ENCODE results near the gene NSA2. TPM values are rescaled to one million over a fixed set of nuclear protein-coding genes. Genes with fewer than 3 reads are reported as not detected.

NSA2 gene
- total and polyA plus RNA-seq, 2 of the 13 experiments (the other 11 are each of a cell fraction or from before 2014, with no cell fraction given): 33.0 to 101 TPM

DNA sequence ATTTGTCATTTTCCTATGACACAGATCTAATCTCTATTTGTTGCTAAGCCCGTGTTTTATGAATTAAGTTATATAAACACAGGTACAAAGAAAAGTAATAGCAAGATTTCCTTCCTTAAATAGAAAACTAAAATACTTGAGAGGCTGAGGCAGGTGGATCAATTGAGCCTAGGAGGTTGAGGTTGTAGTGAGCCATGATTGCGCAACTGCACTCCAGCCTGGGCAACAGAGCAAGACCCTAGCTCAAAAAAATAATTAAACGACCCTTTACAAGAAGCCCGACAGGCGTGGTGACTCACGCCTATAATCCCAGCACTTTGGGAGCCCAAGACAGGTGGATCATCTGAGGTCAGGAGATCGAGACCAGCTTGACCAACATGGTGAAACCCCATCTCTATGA, 62.4 kb downstream of the NSA2 start:
- peaks cover 41% of the 10 kb centered on the region for H3K79me2 ChIP-seq (ENCODE audit: insufficient read depth, low read length)
- POLR2A ChIA-PET: no interaction called here
- H3K9ac ChIP-seq (ENCODE audit: insufficient read depth, low read depth, low read length): no peak overlapping the region
- BruUV-seq (replicated peaks): no TSS peak
- in situ Hi-C loops (cut with HindIII; ENCODE audit: extremely low pct_ligation_motif_present, low pct_unique_long_range_greater_than_20kb) (no loop called here), intact Hi-C loops (cut with micrococcal nuclease; ENCODE audit: unreplicated experiment) (no loop called here)
- H3K4me3 ChIP-seq (replicated peaks in 1 of 3; ENCODE audit: insufficient read depth in 1 of 3, low read depth in 2 of 3, low read length in 3 of 3): no peak overlapping the region
- no peak overlapping the region for H3K4me2 ChIP-seq (ENCODE audit: low read depth, low read length)
- ATAC-seq: no peak
- no peak overlapping the region for H3K27ac ChIP-seq (ENCODE audit: extremely low read length, insufficient read depth, low read length)
- H2AFZ ChIP-seq (ENCODE audit: low read length): no peak overlapping the region
- H3K36me3 ChIP-seq (replicated peaks in 1 of 2; ENCODE audit: control insufficient read depth in 1 of 2, insufficient read depth in 2 of 2, low read length in 2 of 2): peaks cover 1 to 32% of the 10 kb centered on the region in 2 experiments; a peak in 4 of 5 replicates
- no peaks in the 10 kb centered on the region for H4K20me1 ChIP-seq (ENCODE audit: insufficient read depth, low read length)
- no peak for DNase-seq (ENCODE audit: low spot score)
- CTCF ChIA-PET (ENCODE audit: low intra/inter-chr PET ratio, low total read pairs): no interaction called here
- TF ChIP-seq ZFP36L2 (CRISPR knock-in tag; IDR thresholded peaks at IDR 0.05) (no peak), ZBTB21 (CRISPR knock-in tag; IDR thresholded peaks at IDR 0.05) (no peak), ZNF615 (CRISPR knock-in tag; IDR thresholded peaks at IDR 0.05; ENCODE audit: borderline replicate concordance) (no peak), CEBPB (IDR thresholded peaks at IDR 0.05; ENCODE audit: borderline replicate concordance, low read depth, low read length) (peak; percentile 89), MAZ (IDR thresholded peaks at IDR 0.05; ENCODE audit: borderline replicate concordance, low read depth, low read length) (no peak), MAZ (CRISPR knock-in tag; IDR thresholded peaks at IDR 0.05; ENCODE audit: low read depth) (no peak), PAWR (CRISPR knock-in tag; IDR thresholded peaks at IDR 0.05; ENCODE audit: borderline replicate concordance) (no peak), SETDB1 (CRISPR knock-in tag; IDR thresholded peaks at IDR 0.05; ENCODE audit: borderline replicate concordance) (no peak), PRPF4 (IDR thresholded peaks at IDR 0.05; ENCODE audit: low read depth, low read length, poor library complexity, severe bottlenecking) (no peak), CEBPG (CRISPR knock-in tag; IDR thresholded peaks at IDR 0.05) (peak; percentile 84), MAFK (conservative IDR thresholded peaks at IDR 0.05 in 1 of 2, IDR thresholded peaks at IDR 0.05 in 1 of 2; ENCODE audit: low read length in 2 of 2) (no peak), ZNF121 (CRISPR knock-in tag; IDR thresholded peaks at IDR 0.05) (peak; percentile 98), ASH2L (IDR thresholded peaks at IDR 0.05; ENCODE audit: insufficient read length, low read depth, low read length) (no peak), ZNF768 (CRISPR knock-in tag; IDR thresholded peaks at IDR 0.05) (no peak), U2AF2 (IDR thresholded peaks at IDR 0.05; ENCODE audit: low read depth, low read length) (no peak)
- TF ChIP-seq, protein P1, sequence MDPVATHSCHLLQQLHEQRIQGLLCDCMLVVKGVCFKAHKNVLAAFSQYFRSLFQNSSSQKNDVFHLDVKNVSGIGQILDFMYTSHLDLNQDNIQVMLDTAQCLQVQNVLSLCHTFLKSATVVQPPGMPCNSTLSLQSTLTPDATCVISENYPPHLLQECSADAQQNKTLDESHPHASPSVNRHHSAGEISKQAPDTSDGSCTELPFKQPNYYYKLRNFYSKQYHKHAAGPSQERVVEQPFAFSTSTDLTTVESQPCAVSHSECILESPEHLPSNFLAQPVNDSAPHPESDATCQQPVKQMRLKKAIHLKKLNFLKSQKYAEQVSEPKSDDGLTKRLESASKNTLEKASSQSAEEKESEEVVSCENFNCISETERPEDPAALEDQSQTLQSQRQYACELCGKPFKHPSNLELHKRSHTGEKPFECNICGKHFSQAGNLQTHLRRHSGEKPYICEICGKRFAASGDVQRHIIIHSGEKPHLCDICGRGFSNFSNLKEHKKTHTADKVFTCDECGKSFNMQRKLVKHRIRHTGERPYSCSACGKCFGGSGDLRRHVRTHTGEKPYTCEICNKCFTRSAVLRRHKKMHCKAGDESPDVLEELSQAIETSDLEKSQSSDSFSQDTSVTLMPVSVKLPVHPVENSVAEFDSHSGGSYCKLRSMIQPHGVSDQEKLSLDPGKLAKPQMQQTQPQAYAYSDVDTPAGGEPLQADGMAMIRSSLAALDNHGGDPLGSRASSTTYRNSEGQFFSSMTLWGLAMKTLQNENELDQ (CRISPR knock-in tag; IDR thresholded peaks at IDR 0.05; ENCODE audit: borderline replicate concordance): no peak
- TF ChIP-seq, protein P2, sequence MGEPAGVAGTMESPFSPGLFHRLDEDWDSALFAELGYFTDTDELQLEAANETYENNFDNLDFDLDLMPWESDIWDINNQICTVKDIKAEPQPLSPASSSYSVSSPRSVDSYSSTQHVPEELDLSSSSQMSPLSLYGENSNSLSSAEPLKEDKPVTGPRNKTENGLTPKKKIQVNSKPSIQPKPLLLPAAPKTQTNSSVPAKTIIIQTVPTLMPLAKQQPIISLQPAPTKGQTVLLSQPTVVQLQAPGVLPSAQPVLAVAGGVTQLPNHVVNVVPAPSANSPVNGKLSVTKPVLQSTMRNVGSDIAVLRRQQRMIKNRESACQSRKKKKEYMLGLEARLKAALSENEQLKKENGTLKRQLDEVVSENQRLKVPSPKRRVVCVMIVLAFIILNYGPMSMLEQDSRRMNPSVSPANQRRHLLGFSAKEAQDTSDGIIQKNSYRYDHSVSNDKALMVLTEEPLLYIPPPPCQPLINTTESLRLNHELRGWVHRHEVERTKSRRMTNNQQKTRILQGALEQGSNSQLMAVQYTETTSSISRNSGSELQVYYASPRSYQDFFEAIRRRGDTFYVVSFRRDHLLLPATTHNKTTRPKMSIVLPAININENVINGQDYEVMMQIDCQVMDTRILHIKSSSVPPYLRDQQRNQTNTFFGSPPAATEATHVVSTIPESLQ (CRISPR knock-in tag; conservative IDR thresholded peaks at IDR 0.05): no peak
- TF ChIP-seq, protein P3, sequence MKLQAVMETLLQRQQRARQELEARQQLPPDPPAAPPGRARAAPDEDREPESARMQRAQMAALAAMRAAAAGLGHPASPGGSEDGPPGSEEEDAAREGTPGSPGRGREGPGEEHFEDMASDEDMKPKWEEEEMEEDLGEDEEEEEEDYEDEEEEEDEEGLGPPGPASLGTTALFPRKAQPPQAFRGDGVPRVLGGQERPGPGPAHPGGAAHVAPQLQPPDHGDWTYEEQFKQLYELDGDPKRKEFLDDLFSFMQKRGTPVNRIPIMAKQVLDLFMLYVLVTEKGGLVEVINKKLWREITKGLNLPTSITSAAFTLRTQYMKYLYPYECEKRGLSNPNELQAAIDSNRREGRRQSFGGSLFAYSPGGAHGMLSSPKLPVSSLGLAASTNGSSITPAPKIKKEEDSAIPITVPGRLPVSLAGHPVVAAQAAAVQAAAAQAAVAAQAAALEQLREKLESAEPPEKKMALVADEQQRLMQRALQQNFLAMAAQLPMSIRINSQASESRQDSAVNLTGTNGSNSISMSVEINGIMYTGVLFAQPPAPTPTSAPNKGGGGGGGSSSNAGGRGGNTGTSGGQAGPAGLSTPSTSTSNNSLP (IDR thresholded peaks at IDR 0.05; ENCODE audit: low read depth, low read length): no peak
- peaks cover 19% of the 10 kb centered on the region for H3K4me1 ChIP-seq (ENCODE audit: insufficient read depth, low read length)
- WGBS (ENCODE audit: low lambda C conversion rate): 99% methylated on average over 7 of the region's 7 CpGs
- no peaks in the 10 kb centered on the region for H3K9me3 ChIP-seq (ENCODE audit: low read length)
- no peaks in the 10 kb centered on the region for H3K27me3 ChIP-seq (ENCODE audit: control insufficient read depth in 1 of 2, insufficient read depth in 2 of 2, low read length in 2 of 2)
- FAIRE-seq: no peak
